GM21447 (cell line): ENCODE measurements around the gene POLD2.
"Not testable (repeated sequence)": the region's sequence is repeated elsewhere in the genome, so short reads cannot be mapped to it uniquely, and the experiment has no call there.

Source experiments
- ATAC-seq: cut with Tn5 transposase; IDR thresholded peaks from one replicate; pipeline ENCODE4 v1.9.1; 2021; ENCODE audit not compliant: unreplicated experiment

The POLD2 gene

GRCh38 chr7:44123190-44124003 lies at the start of gene POLD2:
TSS of gene POLD2 (minus strand) at chr7:44123548. CDS start at chr7:44122053, 1,495 bp downstream.
- ATAC-seq: peak; percentile 99

- no peak for ATAC-seq
Observed at GRCh38 chr7:44172803-44173424, 49.6 kb upstream of the POLD2 start.

- no peak for ATAC-seq
Observed at GRCh38 chr7:44172352-44172751, 49.0 kb upstream of the POLD2 start.

- ATAC-seq: not testable (repeated sequence)
Observed at GRCh38 chr7:44171901-44172300, 48.6 kb upstream of the POLD2 start.

GRCh38 chr7:44167920-44168319 lies 44.6 kb upstream of the POLD2 start:
- no peak for ATAC-seq

- no peak for ATAC-seq
Observed at GRCh38 chr7:44163591-44163990, 40.2 kb upstream of the POLD2 start.

GRCh38 chr7:44162785-44163395 lies 39.5 kb upstream of the POLD2 start:
- no peak for ATAC-seq

- no peak for ATAC-seq
Observed at GRCh38 chr7:44162179-44162578, 38.8 kb upstream of the POLD2 start.

- ATAC-seq: no peak
Observed at GRCh38 chr7:44161371-44161770, 38.0 kb upstream of the POLD2 start.

GRCh38 chr7:44159824-44160630 lies 36.7 kb upstream of the POLD2 start:
- no peak for ATAC-seq

GRCh38 chr7:44158873-44159631 lies 35.7 kb upstream of the POLD2 start:
- no peak for ATAC-seq

GRCh38 chr7:44158096-44158872 lies 34.9 kb upstream of the POLD2 start:
- ATAC-seq: no peak

GRCh38 chr7:44157116-44158080 lies 34.0 kb upstream of the POLD2 start:
- ATAC-seq: no peak

GRCh38 chr7:44156453-44157010 lies 33.2 kb upstream of the POLD2 start:
- no peak for ATAC-seq

GRCh38 chr7:44155191-44156185 lies 32.1 kb upstream of the POLD2 start:
- ATAC-seq: no peak

GRCh38 chr7:44154703-44155102 lies 31.4 kb upstream of the POLD2 start:
- no peak for ATAC-seq

- ATAC-seq: no peak
Observed at GRCh38 chr7:44153948-44154335, 30.6 kb upstream of the POLD2 start.
